H9 (cell line): ENCODE measurements around the gene PTGR1. TPM values are rescaled to one million over a fixed set of nuclear protein-coding genes. Genes with fewer than 3 reads are reported as not detected.
A peak's percentile ranks its signal among the peaks of the same experiment; 100 is the strongest.

ENCODE experiments used
- DNase-seq: peaks from one replicate; pipeline ENCODE4 v3.0.0-alpha.2; 2017
- H2AFZ ChIP-seq: one replicate; pipeline ENCODE4 v1.6.1; 2013; ENCODE audit warnings: mild to moderate bottlenecking, low read length, control low read depth, moderate library complexity
- H2AK5ac ChIP-seq: 2 replicates; pipeline ENCODE4 v1.6.1; 2013; ENCODE audit warnings: low read length, control low read depth, mixed read lengths; ENCODE audit not compliant: insufficient read length
- H2BK120ac ChIP-seq: one replicate; pipeline ENCODE4 v1.6.1; 2013; ENCODE audit warnings: low read depth, mild to moderate bottlenecking, low read length, control low read depth, inconsistent platforms; ENCODE audit not compliant: poor library complexity, severe bottlenecking
- H2BK12ac ChIP-seq: 2 replicates; pipeline ENCODE4 v1.6.1; 2013; ENCODE audit warnings: low read length, control low read depth, mixed read lengths, low read depth; ENCODE audit not compliant: insufficient read length
- H2BK15ac ChIP-seq: 2 replicates; pipeline ENCODE4 v1.6.1; 2013; ENCODE audit warnings: low read depth, low read length, control low read depth
- H2BK20ac ChIP-seq: one replicate; pipeline ENCODE4 v1.6.1; 2013; ENCODE audit warnings: low read depth, mild to moderate bottlenecking, low read length, control low read depth, inconsistent platforms; ENCODE audit not compliant: poor library complexity, severe bottlenecking
- H2BK5ac ChIP-seq: 2 replicates; pipeline ENCODE4 v1.6.1; 2013; ENCODE audit warnings: low read length, control low read depth, mixed read lengths; ENCODE audit not compliant: insufficient read length
- H3K14ac ChIP-seq: 2 replicates; pipeline ENCODE4 v1.6.1; 2013; ENCODE audit warnings: low read length, control low read depth; ENCODE audit not compliant: insufficient read depth
- H3K18ac ChIP-seq: 2 replicates; pipeline ENCODE4 v1.6.1; 2013; ENCODE audit warnings: low read depth, mild to moderate bottlenecking, mixed read lengths, low read length, control low read depth; ENCODE audit not compliant: insufficient read length
- H3K23ac ChIP-seq: 2 replicates; pipeline ENCODE4 v1.6.1; 2013; ENCODE audit warnings: low read length, control low read depth, mixed read lengths, low read depth; ENCODE audit not compliant: insufficient read length
- H3K23me2 ChIP-seq: 2 replicates; pipeline ENCODE4 v1.6.1; 2013; ENCODE audit warnings: low read depth, mild to moderate bottlenecking, mixed read lengths, low read length, control low read depth; ENCODE audit not compliant: insufficient read length, poor library complexity, severe bottlenecking
- H3K27ac ChIP-seq: 2 replicates; pipeline ENCODE4 v1.5.1; 2013; ENCODE audit warnings: low read length, control low read depth, mixed read lengths, low read depth; ENCODE audit not compliant: insufficient read length
- H3K27me3 ChIP-seq: 2 replicates; pipeline ENCODE4 v1.6.1; 2013; ENCODE audit warnings: low read length, control low read depth, inconsistent platforms; ENCODE audit not compliant: insufficient read depth
- H3K4ac ChIP-seq: 2 replicates; pipeline ENCODE4 v1.6.1; 2013; ENCODE audit warnings: low read depth, mild to moderate bottlenecking, control low read depth, inconsistent platforms, low read length, moderate library complexity
- H3K4me1 ChIP-seq: 2 replicates; pipeline ENCODE4 v1.6.1; 2013; ENCODE audit warnings: low read length, control low read depth, inconsistent platforms; ENCODE audit not compliant: insufficient read depth
- H3K4me2 ChIP-seq: 2 replicates; pipeline ENCODE4 v1.6.1; 2013; ENCODE audit warnings: low read length, control low read depth, mixed read lengths; ENCODE audit not compliant: insufficient read length, insufficient read depth
- H3K56ac ChIP-seq: 2 replicates; pipeline ENCODE4 v1.6.1; 2013; ENCODE audit warnings: low read depth, mild to moderate bottlenecking, mixed read lengths, low read length, control low read depth; ENCODE audit not compliant: insufficient read length
- H3K79me1 ChIP-seq: 2 replicates; pipeline ENCODE4 v1.6.1; 2013; ENCODE audit warnings: low read depth, mild to moderate bottlenecking, moderate library complexity, low read length, control low read depth, inconsistent platforms; ENCODE audit not compliant: insufficient read depth, poor library complexity, severe bottlenecking
- H3K79me2 ChIP-seq: 2 replicates; pipeline ENCODE4 v1.6.1; 2013; ENCODE audit warnings: low read length, control low read depth, inconsistent platforms; ENCODE audit not compliant: insufficient read depth
- H3K9ac ChIP-seq: 2 replicates; pipeline ENCODE4 v1.6.1; 2013; ENCODE audit warnings: low read length, control low read depth, mixed read lengths; ENCODE audit not compliant: insufficient read length; ENCODE audit errors: extremely low read depth
- H3K9me3 ChIP-seq: one replicate; pipeline ENCODE4 v1.6.1; 2013; ENCODE audit warnings: low read depth, low read length, inconsistent platforms; ENCODE audit not compliant: control insufficient read depth
- H3T11ph ChIP-seq: one replicate; pipeline ENCODE4 v1.6.1; 2013; ENCODE audit warnings: mild to moderate bottlenecking, low read length, control low read depth, inconsistent platforms
- H4K20me1 ChIP-seq: one replicate; pipeline ENCODE4 v1.6.1; 2013; ENCODE audit not compliant: control insufficient read depth, insufficient read length, insufficient read depth
- H4K5ac ChIP-seq: 2 replicates; pipeline ENCODE4 v1.6.1; 2013; ENCODE audit warnings: low read depth, mild to moderate bottlenecking, mixed read lengths, low read length, control low read depth; ENCODE audit not compliant: insufficient read length
- H4K8ac ChIP-seq: replicated peaks from 2 replicates; pipeline ENCODE4 v1.6.1; 2013; ENCODE audit warnings: low read length, control low read depth, mixed read lengths, low read depth; ENCODE audit not compliant: insufficient read length
- H4K91ac ChIP-seq: 2 replicates; pipeline ENCODE4 v1.6.1; 2013; ENCODE audit warnings: low read depth, mild to moderate bottlenecking, moderate library complexity, mixed read lengths, low read length, control low read depth; ENCODE audit not compliant: insufficient read length
- H3K27ac Mint-ChIP-seq, 3 experiments: 2 replicates in 2 of 3; 3 replicates in 1 of 3; pipeline ENCODE4 v1.8.0; 2020 to 2021; ENCODE audit warnings: mixed read lengths in 3 of 3, mild to moderate bottlenecking in 1 of 3, moderate library complexity in 1 of 3
- H3K27me3 Mint-ChIP-seq: 2 replicates; pipeline ENCODE4 v1.8.0; 2021; ENCODE audit warnings: low read depth, mild to moderate bottlenecking, moderate library complexity, mixed read lengths
- H3K36me3 Mint-ChIP-seq, 3 experiments: 2 replicates in 2 of 3; 3 replicates in 1 of 3; pipeline ENCODE4 v1.8.0; 2020 to 2021; ENCODE audit warnings: low read depth in 3 of 3, mixed read lengths in 3 of 3; ENCODE audit not compliant: insufficient read depth in 1 of 3
- H3K4me1 Mint-ChIP-seq, 2 experiments: 2 replicates each; pipeline ENCODE4 v1.8.0; 2020; ENCODE audit warnings: mixed read lengths in 2 of 2
- H3K4me3 Mint-ChIP-seq, 2 experiments: 2 replicates in 1 of 2; 3 replicates in 1 of 2; pipeline ENCODE4 v1.8.0; 2020 to 2021; ENCODE audit warnings: mild to moderate bottlenecking in 2 of 2, mixed read lengths in 2 of 2, moderate library complexity in 1 of 2
- H3K9me3 Mint-ChIP-seq, 2 experiments: 2 replicates in 1 of 2; 3 replicates in 1 of 2; pipeline ENCODE4 v1.8.0; 2020; ENCODE audit warnings: mild to moderate bottlenecking in 2 of 2, mixed read lengths in 2 of 2, moderate library complexity in 1 of 2
- WGBS: extraction: QIAGEN DNeasy Blood & Tissue Kit; methylation state at CpG from one replicate; pipeline ENCODE4 v1.1.7; 2013; ENCODE audit warnings: missing lambda C conversion rate, low lambda C conversion rate, mixed read lengths; ENCODE audit not compliant: insufficient read length; ENCODE audit errors: extremely low coverage; 5-methylcytosine and 5-hydroxymethylcytosine counted together
- total RNA-seq: library from RNA; stranded (reverse); gene quantifications from 2 replicates; pipeline ENCODE4 v1.2.1, GENCODE V29; 2021
- TF ChIP-seq, protein P1 (sequence below): fragments of 200-600 bp; sonication (generic); conservative IDR thresholded peaks from 3 replicates; pipeline ENCODE4 v1.8.0; 2021; ENCODE audit warnings: antibody characterized with exemption, mild to moderate bottlenecking

The PTGR1 gene
- total RNA-seq, 1 experiment from 2014 or later: 45.2 TPM

DNA sequence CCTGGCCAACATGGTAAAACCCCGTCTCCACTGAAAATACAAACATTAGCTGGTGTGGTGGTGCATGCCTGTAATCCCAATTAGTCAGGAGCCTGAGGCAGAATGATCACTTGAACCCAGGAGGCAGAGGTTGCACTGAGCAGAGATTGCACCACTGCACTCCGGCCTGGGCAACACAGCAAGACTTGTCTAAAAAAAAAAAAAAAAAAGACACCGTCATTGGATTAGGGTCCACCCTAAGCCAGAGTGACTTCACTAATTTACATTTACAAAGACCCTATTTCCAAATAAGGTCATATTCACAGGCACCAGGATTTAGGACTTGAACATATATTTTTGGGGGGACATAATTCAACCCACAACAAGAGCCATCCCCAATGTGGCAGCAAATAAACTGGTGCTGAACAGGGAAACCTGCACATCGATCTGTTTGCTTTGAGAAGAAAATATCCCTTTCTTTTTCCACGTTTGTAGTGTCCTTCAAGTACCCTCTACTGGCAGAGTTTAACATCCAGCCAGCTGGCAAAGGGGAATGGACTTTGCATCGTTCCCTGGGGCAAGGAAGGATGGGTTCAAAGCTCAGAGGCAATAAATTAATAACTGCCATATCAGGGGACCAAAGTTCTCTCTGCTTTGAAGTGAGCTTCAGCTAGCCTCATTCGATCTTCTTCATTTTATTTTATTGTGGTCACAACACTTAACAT is 28.0 kb upstream of the PTGR1 start:
- H3K9me3 Mint-ChIP-seq: no peaks in the 10 kb centered on the region; a peak in 1 of 5 replicates
- peak overlapping the region; percentile 58 to 86 (median 63); a peak in 3 of 7 replicates for H3K27ac Mint-ChIP-seq
- Histone ChIP-seq H2AFZ (no peak overlapping the region), H3T11ph (no peak overlapping the region), H2BK15ac (no peak overlapping the region), H3K27ac (no peak overlapping the region), H2BK5ac (no peak overlapping the region), H3K18ac (no peak overlapping the region), H3K4ac (no peak overlapping the region), H3K79me2 (peaks cover 10% of the 10 kb centered on the region; the same call in 1 of the 2 replicates), H3K4me2 (no peak overlapping the region), H3K9ac (no peak overlapping the region), H4K91ac (no peak overlapping the region), H3K4me1 (no peaks in the 10 kb centered on the region; the same call in 1 of the 2 replicates), H4K20me1 (no peaks in the 10 kb centered on the region), H2AK5ac (no peak overlapping the region), H2BK12ac (no peak overlapping the region), H4K8ac (no peak overlapping the region), H3K27me3 (peaks cover 3% of the 10 kb centered on the region; the same call in 1 of the 2 replicates), H4K5ac (no peak overlapping the region), H2BK120ac (no peak overlapping the region), H3K79me1 (no peaks in the 10 kb centered on the region), H2BK20ac (no peak overlapping the region), H3K56ac (no peak overlapping the region), H3K23ac (no peak overlapping the region), H3K9me3 (no peaks in the 10 kb centered on the region), H3K23me2 (peaks cover 5% of the 10 kb centered on the region), H3K14ac (no peak overlapping the region)
- no peaks in the 10 kb centered on the region for H3K36me3 Mint-ChIP-seq
- H3K4me3 Mint-ChIP-seq: no peak overlapping the region
- TF ChIP-seq, protein P1, sequence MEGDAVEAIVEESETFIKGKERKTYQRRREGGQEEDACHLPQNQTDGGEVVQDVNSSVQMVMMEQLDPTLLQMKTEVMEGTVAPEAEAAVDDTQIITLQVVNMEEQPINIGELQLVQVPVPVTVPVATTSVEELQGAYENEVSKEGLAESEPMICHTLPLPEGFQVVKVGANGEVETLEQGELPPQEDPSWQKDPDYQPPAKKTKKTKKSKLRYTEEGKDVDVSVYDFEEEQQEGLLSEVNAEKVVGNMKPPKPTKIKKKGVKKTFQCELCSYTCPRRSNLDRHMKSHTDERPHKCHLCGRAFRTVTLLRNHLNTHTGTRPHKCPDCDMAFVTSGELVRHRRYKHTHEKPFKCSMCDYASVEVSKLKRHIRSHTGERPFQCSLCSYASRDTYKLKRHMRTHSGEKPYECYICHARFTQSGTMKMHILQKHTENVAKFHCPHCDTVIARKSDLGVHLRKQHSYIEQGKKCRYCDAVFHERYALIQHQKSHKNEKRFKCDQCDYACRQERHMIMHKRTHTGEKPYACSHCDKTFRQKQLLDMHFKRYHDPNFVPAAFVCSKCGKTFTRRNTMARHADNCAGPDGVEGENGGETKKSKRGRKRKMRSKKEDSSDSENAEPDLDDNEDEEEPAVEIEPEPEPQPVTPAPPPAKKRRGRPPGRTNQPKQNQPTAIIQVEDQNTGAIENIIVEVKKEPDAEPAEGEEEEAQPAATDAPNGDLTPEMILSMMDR: no peak
- DNase-seq: no peak
- H3K4me1 Mint-ChIP-seq: peaks cover 23 to 25% of the 10 kb centered on the region in 2 experiments
- no peaks in the 10 kb centered on the region for H3K27me3 Mint-ChIP-seq
- WGBS: no CpG with 5 or more reads among the region's 7 CpGs
